Ovary (tissue), 9 donors: Measurements from ENCODE around the gene TAF1A. TPM values are rescaled to one million over a fixed set of nuclear protein-coding genes. Genes with fewer than 3 reads are reported as not detected.

Experiments used
- DNase-seq, 5 donors: peaks; one replicate each; pipeline ENCODE4 v3.0.0-alpha.2; 2019 to 2020
- H3K27ac ChIP-seq, 2 donors: fragments of 200-600 bp; one replicate each; pipeline versions ENCODE4 v1.5.1 to v1.8.0; 2019 to 2022
- H3K27me3 ChIP-seq: fragments of 200-600 bp; one replicate; pipeline ENCODE4 v1.8.0; 2022
- H3K36me3 ChIP-seq: fragments of 200-600 bp; sonication (generic); one replicate; pipeline ENCODE4 v1.5.1; 2019
- H3K4me1 ChIP-seq: one replicate; pipeline ENCODE4 v1.8.1; 2013; ENCODE audit warnings: mild to moderate bottlenecking, moderate library complexity; ENCODE audit not compliant: insufficient read depth
- H3K4me3 ChIP-seq: fragments of 200-600 bp; sonication (generic); one replicate; pipeline ENCODE4 v1.5.1; 2017
- H3K9me3 ChIP-seq, 2 donors: fragments of 200-600 bp in 1 of 2; sonication (generic) in 1 of 2; one replicate each; pipeline versions ENCODE4 v1.5.1 to v1.8.1; 2013 to 2019; ENCODE audit warnings: mild to moderate bottlenecking in 1 of 2, moderate library complexity in 1 of 2
- EP300 ChIP-seq: sonication (generic); formaldehyde crosslinking; IDR thresholded peaks from one replicate; pipeline ENCODE4 v1.6.1; 2017; ENCODE audit warnings: antibody characterized with exemption
- POLR2A ChIP-seq: fragments of 450-650 bp; IDR thresholded peaks from one replicate; pipeline ENCODE4 v1.6.1; 2017; ENCODE audit warnings: antibody characterized with exemption, mild to moderate bottlenecking, moderate library complexity
- WGBS, 3 donors: extraction: QIAGEN DNeasy Blood & Tissue Kit in 1 of 3; methylation state at CpG; one replicate each; pipeline versions ENCODE4 v1.1.5 to v1.1.7; 2013 to 2017; 5-methylcytosine and 5-hydroxymethylcytosine counted together
- intact Hi-C, 4 donors: fragments of 100-400 bp; cut with DNase I; formaldehyde crosslinking; loops; one replicate each; pipeline versions ENCODE4 v1.11.0 to v1.15.1; 2022 to 2023
- polyA plus RNA-seq, 2 donors: library from polyadenylated mRNA; stranded (reverse); fragments of 200-250 nt in 1 of 2; fragments of 350-450 nt in 1 of 2; fragmentation: Illumina TruSeq in 1 of 2; extraction: RNeasy Lipid Tissue Mini Kit (QIAGEN cat#74804) in 1 of 2; gene quantifications; one replicate each; pipeline ENCODE4 v1.2.3, GENCODE V29; 2013 to 2014
- total RNA-seq, 7 donors: library from RNA; depleted of rRNA in 2 of 7; stranded (reverse); fragments of >200 nt in 2 of 7; fragmentation: NEBNext Ultra II Directional in 3 of 7; extraction: Animal tissue kit (Norgen Biotek cat#: 25700) in 3 of 7; gene quantifications; one replicate each; pipeline versions ENCODE4 v1.1.0 to v1.2.4, GENCODE V29; 2016 to 2023
- TF ChIP-seq, protein P1 (sequence below), 3 donors: fragments of 450-650 bp in 2 of 3; fragments of 200-600 bp in 1 of 3; IDR thresholded peaks; one replicate each; pipeline versions ENCODE4 v1.5.1 to v1.8.0; 2016 to 2022; ENCODE audit warnings: antibody characterized with exemption in 3 of 3, mild to moderate bottlenecking in 1 of 3
- donor health status: DM: no; HTN: no; CAD: no; lungs with moderate emphysema.
- donor health status: DM: no; HTN: no; CAD: no.
- donor health status: Bipolar disorder and iron deficiency.
- donor health status: DM: yes; HTN: yes; CAD: no.
- donor health status: DM: no; HTN: no; CAD: no.
- donor health status: DM: yes; HTN: yes; CAD: no.

Gene TAF1A
- total and polyA plus RNA-seq, 9 donors: 4.2 to 15.7 (median 9.3) TPM

- Histone ChIP-seq H3K9me3 (no peaks in the 10 kb centered on the region), H3K4me3 (no peak overlapping the region), H3K27ac (no peak overlapping the region), H3K4me1 (no peaks in the 10 kb centered on the region), H3K36me3 (no peaks in the 10 kb centered on the region), H3K27me3 (no peaks in the 10 kb centered on the region)
- DNase-seq: no peak
- WGBS, 3 donors: 79 to 85% (median 83%) methylated on average over 5 of the region's 5 CpGs
- TF ChIP-seq POLR2A: no peak
- TF ChIP-seq, protein P1, sequence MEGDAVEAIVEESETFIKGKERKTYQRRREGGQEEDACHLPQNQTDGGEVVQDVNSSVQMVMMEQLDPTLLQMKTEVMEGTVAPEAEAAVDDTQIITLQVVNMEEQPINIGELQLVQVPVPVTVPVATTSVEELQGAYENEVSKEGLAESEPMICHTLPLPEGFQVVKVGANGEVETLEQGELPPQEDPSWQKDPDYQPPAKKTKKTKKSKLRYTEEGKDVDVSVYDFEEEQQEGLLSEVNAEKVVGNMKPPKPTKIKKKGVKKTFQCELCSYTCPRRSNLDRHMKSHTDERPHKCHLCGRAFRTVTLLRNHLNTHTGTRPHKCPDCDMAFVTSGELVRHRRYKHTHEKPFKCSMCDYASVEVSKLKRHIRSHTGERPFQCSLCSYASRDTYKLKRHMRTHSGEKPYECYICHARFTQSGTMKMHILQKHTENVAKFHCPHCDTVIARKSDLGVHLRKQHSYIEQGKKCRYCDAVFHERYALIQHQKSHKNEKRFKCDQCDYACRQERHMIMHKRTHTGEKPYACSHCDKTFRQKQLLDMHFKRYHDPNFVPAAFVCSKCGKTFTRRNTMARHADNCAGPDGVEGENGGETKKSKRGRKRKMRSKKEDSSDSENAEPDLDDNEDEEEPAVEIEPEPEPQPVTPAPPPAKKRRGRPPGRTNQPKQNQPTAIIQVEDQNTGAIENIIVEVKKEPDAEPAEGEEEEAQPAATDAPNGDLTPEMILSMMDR (IDR thresholded peaks at IDR 0.05): no peak
- no peak for TF ChIP-seq EP300
- intact Hi-C loops: no loop called here
Observed at GRCh38 chr1:222535455-222535854, 54.3 kb downstream of the TAF1A start.

DNA sequence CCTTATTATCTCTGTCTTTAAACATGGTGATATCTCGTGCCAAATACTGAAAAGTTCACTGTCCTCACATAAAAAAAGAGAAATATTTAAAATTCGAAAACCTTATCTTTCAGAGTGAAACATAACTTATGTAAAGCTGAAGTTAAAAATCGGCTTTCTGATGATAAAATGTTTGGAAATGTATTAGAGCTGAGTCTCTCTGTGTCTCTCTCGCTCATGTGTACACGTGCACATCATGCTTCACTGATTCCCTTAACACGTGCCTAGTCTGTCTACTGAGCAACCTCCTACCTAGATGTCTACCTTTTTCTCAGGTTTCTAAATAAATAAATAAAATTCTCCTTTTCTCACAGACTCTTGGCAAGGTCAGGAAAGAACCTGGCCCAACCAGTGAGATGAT is 58.9 kb downstream of the TAF1A start:
- intact Hi-C loops: loop anchor here in 1 of 4 donors (5.0 kb wide), 1 partner anchor 449 kb away; no protein-coding TSS in a partner anchor
- H3K9me3 ChIP-seq: no peaks in the 10 kb centered on the region
- H3K4me1 ChIP-seq: no peaks in the 10 kb centered on the region
- TF ChIP-seq EP300 (no peak), POLR2A (no peak)
- TF ChIP-seq, protein P1 (IDR thresholded peaks at IDR 0.05): no peak
- no peak for DNase-seq
- H3K4me3 ChIP-seq: no peak overlapping the region
- no peaks in the 10 kb centered on the region for H3K27me3 ChIP-seq
- H3K36me3 ChIP-seq: no peaks in the 10 kb centered on the region
- no peak overlapping the region for H3K27ac ChIP-seq
- WGBS, 3 donors: 63 to 81% (median 71%) methylated on average over 6 of the region's 6 CpGs

DNA sequence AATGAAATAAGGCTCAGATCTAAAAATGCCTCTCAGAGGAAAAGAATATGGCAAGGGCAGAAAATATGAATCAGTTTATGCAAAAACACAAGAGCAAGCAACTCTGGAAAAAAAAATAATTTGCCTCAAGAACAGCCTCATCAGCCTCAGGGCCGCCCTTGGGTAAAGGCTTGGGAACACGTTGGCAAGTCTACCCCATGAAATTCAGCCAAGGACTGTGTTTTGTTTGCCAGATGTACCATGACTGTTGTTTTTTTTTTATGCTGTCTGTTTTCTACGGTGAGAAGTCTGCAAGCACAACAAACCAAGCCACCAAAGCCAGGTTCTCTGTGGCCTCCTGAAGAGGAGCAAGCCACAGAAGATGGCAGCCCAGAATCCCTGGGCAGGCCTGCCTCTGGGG is 59.8 kb downstream of the TAF1A start:
- Histone ChIP-seq H3K27me3 (no peaks in the 10 kb centered on the region), H3K4me3 (no peak overlapping the region), H3K4me1 (no peaks in the 10 kb centered on the region), H3K9me3 (no peaks in the 10 kb centered on the region), H3K36me3 (no peaks in the 10 kb centered on the region), H3K27ac (no peak overlapping the region)
- WGBS, 3 donors: 46 to 67% (median 62%) methylated on average over 3 of the region's 3 CpGs
- TF ChIP-seq, protein P1 (IDR thresholded peaks at IDR 0.05): no peak
- TF ChIP-seq POLR2A: no peak
- no peak for TF ChIP-seq EP300
- DNase-seq: no peak
- intact Hi-C loops: loop anchor here in 1 of 4 donors (5.0 kb wide), 1 partner anchor 448 kb away; no protein-coding TSS in a partner anchor

DNA sequence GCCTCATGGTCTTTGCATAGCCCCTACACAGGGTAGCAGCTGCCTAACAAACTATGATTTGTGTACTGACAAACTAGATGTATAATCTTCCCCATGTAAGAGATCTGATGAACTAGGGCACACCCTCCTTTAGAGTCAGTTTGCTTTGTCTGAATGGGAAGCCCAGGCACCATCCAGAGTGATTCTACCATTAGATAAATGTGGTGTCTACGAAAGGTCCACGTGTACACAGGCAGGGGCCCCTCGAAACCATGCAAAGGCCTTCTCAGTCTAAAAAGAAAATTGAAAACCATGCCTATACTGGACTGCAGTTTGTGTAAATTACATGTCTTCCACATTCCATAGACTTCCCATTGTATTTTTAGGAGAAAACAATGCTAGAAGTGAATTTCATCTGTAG is 60.6 kb downstream of the TAF1A start:
- Histone ChIP-seq H3K9me3 (no peaks in the 10 kb centered on the region), H3K27me3 (no peaks in the 10 kb centered on the region), H3K4me3 (no peak overlapping the region), H3K36me3 (no peaks in the 10 kb centered on the region), H3K27ac (no peak overlapping the region), H3K4me1 (no peaks in the 10 kb centered on the region)
- TF ChIP-seq EP300 (no peak), POLR2A (no peak)
- TF ChIP-seq, protein P1 (IDR thresholded peaks at IDR 0.05): no peak
- 91% methylated on average over 3 of the region's 3 CpGs for WGBS, 3 donors
- DNase-seq: no peak
- intact Hi-C loops: no loop called here
